GM19452 (cell line): ENCODE results near the gene RIPK1.
"Not testable (repeated sequence)": the region's sequence is repeated elsewhere in the genome, so short reads cannot be mapped to it uniquely, and the experiment has no call there.

Experiments used
- ATAC-seq: cut with Tn5 transposase; IDR thresholded peaks from one replicate; pipeline ENCODE4 v1.9.1; 2021; ENCODE audit not compliant: unreplicated experiment

Gene RIPK1

DNA sequence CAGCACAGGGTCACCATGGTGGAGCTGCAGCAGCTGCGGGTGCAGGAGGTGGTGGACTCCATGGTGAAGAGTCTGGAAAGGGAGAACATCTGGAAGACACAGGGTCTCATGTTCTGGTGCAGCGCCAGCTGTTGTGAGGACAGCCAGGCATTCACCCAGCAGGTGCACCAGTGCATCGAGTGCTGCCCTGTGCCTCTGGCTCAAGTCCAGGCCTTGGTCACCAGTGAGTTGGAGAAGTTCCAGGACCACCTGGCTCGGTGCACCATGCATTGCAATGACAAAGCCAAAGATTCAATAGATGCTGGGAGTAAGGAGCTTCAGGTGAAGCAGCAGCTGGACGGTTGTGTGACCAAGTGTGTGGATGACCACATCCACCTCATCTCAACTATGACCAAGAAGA, 22.9 kb upstream of the RIPK1 start:
- ATAC-seq = no peak

DNA sequence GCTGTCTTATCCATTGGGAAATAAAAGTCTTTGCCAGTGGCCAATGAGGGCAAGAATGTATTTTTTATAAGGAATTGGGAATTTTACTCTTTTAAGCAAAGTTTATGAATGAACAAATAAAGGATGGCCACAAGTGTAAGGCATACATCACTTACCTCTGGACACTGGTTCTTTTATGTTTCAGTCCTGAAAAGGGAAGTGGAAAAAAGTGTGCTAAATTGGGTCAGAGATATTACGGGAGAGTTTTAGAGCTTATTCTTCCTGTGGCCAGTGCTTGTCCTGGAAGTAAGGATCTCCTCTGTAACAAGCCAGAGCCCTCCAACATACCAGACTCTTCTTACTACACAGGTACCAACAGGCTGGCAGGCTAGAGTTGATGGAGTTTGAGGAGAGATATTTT, 22.5 kb upstream of the RIPK1 start:
- ATAC-seq = no peak

DNA sequence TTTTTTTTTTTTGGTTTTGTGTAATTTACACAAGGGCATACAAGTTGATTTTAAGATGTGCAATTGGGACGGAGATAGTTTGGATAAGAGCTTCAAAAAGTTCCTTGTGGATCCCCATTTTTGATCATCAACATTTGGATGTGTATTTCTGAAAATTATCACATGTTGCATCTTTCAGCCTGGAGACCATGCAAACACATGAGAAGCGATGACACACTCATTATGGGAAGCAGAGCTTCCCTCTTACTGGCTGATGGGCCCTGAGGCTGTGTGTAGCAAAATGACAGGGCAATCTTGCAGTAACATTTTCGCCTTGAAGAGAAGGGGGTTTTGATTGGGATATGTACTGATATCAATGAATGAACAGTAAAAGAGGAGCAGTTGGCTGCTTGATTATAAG, 22.0 kb upstream of the RIPK1 start:
- ATAC-seq = no peak

DNA sequence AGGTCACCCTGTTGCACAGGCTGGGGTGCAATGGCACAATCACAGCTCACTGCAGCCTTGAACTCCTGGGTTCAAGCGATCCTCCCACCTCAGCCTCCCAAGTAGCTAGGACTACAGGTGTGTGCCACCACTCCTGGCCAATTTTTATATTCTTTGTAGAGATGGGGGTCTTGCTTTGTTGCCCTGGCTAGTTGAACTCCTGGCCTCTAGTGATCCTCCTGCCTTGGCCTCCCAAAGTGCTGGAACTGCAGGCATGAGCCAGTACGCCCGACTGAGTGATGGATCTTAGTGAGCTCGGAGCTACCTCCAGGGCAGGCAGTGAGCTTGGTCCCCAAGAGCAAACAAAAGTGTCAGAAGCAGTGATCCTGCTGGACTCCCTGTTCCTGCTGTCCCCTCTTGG, 20.3 kb upstream of the RIPK1 start:
- ATAC-seq = not testable (repeated sequence)

DNA sequence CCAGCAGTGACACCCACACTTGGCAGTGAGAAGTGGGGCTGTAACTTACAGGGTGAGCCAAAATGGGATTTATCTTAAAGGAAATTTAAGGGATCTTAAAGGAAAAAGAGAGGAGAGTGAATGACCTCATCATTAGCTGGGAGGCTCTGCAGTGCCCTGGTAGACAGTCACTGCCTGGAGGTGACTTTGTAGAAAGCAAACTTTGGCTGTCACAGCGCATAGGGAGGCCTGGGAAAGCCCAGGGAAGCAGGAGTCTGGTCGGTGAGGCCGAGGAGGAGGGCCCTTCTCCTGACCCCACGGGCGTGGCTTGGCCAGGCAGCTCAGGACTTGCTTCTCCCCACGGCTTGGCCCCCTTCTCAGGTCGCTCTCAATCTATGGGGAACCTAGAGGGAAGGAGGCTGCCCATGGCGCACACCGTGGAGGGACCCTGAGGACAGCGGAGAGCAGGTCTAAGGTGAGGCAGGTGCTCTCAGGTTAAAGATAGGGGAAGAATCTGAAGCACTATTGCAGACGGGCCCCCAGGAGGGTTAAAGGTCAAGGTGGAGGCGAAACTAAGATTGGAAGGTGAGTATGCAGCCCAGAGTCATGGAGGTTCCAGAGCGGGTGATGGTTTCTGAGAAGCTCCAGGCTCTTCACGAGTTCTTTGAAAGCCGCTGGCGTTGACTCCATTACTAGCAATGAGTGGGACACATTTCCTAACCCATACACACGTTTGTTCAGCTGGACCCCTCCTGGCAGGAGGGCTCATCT, 15.6 kb upstream of the RIPK1 start:
- ATAC-seq = no peak

DNA sequence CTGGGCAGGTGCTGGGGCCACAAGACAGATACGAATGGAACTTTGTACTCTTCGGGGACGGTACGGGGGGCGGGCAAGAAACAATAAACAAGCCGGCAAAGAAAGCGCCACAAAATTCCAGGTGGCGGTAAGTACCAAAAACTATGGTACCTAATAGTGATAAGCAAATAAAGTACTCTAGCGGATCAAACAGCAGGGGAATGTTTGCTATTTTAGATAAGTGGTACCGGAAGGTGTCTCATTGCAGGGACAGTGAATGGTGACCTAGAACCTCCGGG, 15.1 kb upstream of the RIPK1 start:
- no peak for ATAC-seq

DNA sequence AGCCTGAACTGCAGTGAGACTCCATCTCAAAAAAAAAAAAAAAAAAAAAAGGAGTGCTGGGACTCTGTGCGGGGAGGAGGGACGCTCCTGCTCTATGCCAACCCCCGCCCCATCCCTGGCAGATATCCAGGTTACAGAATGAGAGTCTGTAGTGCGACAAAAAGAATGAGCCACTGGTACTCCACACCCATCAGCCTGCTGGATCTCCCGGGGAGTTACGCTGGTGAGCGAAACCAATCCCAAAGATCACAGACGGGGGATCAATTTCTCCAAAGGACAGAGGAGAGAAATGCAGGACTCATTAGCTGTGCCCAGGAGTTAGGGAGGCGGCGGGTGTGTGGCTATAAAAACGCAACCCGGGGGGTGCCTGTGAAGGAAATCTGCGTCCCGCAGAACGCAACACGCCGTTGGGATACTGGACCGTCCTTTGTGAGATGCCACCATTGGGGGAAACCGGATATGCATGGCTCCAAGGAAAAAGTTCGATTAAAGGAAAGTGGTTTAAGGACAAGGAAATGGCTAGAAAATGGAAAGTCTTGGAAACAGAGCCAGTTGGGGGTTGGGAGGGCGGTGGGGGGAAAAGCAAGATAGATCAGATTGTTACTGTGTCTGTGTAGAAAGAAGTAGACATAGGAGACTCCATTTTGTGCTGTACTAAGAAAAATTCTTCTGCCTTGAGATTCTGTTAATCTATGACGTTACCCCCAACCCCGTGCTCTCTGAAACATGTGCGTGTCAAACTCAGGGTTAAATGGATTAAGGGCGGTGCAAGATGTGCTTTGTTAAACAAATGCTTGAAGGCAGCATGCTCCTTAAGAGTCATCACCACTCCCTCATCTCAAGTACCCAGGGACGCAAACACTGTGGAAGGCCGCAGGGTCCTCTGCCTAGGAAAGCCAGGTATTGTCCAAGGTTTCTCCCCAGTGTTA, 13.8 kb upstream of the RIPK1 start:
- ATAC-seq = not testable (repeated sequence)

DNA sequence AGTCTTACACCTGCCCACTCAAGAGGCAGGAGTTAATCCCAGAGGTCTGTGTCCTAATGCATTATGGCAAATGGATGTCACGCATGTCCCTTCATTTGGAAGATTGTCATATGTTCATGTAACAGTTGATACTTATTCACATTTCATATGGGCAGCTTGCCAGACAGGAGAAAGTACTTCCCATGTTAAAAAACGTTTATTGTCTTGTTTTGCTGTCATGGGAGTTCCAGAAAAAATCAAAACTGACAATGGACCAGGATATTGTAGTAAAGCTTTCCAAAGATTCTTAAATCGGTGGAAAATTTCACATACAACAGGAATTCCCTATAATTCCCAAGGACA, 13.2 kb upstream of the RIPK1 start:
- not testable (repeated sequence) for ATAC-seq

DNA sequence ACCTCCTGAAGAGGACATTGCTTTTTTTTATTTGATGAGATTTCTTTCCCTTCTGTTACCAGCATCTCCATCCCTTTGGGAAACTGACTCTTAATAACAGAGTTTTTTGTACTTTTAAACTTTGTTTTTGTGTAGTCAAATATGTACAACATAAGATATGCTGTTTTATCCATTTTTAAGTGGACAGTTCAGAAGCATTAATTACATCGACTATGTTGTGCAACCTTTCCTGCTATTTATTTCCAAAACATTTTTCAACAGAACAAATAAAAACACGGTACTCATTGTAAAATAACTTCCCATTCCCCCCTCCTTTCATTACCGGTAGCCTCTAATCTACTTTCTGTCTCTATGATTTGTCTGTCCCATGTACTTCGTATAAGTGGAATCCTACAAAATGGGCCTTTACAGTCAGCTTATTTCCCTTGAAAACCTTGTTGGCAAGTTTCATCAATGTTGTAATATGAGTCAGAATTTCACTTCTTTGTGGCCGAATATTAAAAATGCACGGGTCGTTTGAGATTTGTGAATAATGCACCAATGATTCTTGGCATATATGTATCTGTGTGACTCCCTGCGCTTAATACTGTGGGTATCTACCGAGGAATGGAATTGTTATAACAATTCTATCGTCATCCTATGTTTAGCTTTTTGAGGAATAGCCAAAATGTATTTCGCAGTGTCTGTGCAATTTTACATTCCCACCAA, 11.1 kb upstream of the RIPK1 start:
- no peak for ATAC-seq

DNA sequence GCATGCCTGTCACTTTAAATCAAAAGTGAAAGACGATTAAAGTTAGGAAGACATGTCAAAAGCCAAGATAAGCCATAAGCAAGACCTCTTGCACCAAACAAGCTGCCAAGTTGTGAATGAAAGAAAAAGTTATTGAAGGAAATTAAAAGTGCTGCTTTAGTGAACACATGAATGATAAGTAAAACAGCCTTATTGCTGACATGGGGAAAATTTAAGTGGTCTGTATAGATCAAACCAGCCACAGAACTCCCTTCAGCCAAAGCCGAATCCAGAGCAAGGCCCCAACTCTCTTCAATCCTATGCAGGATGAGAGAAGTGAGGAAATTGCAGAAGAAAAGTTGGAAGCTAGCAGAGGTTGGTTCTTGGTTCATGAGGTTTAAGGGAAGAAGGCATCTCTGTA, 9.3 kb upstream of the RIPK1 start:
- ATAC-seq = no peak

DNA sequence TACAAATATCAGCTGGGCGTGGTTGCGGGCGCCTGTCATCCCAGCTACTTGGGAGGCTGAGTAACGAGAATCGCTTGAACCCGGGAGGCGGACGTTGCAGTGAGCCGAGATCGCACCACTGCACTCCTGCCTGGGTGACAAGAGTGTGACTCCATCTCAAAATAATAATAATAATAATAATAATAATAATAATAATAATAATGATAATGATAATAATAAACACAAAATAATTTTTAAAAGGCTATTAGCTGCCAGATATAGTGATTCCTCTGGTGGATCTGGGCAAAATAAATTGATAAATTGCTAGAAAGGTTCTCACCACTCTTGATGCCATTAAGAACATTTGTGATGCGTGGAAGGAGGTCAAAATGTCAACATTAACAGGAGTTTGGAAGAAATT, 8.2 kb upstream of the RIPK1 start:
- ATAC-seq = not testable (repeated sequence)

DNA sequence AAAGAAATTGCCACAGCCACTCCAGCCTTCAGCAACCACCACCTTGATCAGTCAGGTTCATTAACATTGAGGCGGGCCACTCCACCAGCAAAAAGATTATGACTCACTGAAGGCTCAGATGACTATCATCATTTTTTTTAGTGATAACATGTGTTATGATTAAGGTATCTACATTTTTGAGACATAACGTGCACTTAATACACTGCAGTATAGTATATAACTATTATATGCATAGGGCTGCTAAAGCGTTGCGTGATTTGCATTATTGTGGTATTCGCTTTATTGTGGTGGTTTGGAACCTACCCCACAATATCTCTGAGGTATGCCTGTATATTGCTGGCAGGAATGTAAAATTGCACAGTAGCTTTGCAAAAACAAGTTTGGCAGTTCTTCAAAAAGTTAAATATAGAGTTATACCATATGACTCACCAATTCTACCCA, 6.8 kb upstream of the RIPK1 start:
- ATAC-seq = no peak

DNA sequence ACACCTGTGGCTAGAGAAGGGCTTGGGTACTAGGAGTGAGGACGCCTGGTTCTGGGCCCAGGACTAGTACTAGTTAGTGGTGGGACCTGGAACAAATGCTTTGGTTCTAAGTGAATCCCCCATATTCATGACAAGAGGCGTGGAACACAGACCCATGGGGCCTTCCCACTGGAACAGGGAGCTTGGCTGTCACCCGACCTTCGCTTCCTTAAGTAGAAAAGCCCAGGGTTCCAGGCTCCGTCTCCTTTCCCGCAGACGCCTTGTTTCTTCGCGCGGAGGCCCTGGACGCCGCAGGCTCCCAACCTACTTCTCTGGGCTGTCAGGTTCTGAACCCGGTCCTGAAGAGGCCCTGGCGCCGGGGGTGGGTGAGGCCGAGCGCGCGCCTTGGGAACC, 5.0 kb upstream of the RIPK1 start:
- not testable (repeated sequence) for ATAC-seq

DNA sequence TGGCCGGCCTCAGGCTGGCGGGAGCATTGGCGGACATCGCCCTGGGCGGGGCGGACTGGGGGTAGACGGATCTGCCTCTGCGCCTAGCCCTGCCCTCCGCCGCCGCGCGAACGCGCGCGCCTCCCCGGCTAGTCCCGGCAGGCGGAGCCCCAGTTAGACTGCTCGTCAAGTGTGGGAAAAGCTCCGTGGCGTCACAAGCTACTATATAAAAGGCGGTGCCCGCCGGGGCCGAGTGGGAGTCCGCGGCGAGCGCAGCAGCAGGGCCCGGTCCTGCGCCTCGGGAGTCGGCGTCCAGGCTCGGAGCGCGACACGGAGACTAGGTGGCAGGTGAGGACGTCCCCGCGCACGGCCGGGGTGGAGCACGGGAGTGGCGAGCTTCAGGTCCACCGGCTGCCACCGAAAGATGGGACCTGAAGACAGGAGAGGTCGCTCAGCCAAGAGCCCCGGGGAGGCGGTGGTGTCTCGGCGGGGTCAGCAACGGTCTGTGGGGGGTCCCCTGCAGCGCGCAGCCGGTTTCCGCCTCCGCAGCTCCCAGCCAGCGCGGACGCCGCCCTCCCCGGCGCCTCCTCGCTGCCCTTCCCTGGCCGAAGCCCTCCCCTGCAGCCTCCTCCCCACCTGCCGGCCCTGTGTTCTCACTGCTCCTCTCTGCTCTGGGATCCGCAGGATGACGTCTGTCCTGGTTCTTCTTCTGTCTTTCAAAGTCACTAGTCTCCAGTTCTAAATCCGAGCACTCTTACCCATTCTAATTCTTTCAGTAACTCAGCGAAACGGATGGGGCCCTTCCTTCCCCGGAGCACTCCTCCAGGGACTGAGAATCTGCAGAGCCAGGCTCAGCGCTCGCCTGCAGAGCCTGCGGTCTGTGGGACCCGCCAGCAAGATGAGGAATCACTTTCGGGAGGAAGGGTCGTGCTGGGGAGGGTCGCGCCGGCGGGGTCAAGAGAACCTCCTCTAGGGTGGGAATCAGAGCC, 4.3 kb upstream of the RIPK1 start:
- ATAC-seq = peak; percentile 65

DNA sequence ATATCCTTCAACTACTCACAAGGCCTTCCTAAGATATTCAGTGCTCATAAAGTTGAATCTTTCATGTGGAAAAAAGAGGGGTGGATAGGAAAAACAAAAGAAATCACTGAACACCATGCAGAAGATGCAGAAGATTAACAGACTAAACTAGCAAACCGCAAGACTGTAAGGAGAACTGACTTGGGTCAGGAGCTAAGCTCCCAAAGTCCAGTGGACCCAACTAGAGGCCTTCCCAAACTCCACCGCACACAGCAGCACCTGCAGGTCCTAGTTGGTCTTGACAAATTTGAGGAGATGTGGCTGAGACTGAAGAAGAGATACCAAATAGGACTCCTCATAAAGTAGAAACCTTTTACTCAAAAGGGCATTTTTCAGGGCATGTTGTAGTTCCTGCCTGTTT, 3.3 kb downstream of the RIPK1 start:
- no peak for ATAC-seq

DNA sequence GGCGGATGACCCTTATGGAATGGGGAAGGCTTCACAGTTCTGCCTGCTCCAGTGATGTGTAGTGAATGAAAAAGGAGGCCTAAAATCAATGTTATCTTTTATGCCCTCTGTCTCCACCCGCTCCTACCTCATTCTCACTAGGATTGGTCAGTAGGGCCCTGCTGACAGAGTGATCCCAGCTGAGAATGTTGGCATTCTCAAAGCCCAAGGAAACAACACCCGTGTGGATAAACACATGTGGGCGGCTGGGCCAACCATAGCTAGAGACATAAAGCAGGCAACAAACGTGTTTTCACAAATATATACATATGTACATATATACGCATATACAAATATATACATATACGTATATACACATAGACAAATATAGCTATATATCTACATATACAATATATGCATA, 4.5 kb downstream of the RIPK1 start:
- ATAC-seq = no peak

DNA sequence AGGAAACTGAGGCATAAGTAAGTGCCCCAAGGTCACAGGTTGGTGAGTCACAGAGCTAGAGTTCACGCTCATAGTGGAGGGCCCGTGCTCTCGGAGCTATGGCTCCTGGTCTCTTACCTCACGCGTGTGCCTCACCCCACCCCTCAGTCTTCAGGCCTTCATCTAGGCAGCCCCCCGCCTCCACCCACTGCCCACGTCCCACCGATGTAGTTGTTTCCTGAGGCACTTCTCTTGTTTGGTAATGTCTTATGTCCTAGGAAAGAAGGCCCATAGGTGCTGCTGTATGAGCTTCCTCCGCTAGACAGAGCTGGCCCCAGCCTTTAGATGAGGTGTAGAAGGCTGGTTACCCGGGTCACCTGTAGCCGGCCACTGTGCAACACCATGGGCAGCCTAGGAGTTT, 5.1 kb downstream of the RIPK1 start:
- no peak for ATAC-seq

DNA sequence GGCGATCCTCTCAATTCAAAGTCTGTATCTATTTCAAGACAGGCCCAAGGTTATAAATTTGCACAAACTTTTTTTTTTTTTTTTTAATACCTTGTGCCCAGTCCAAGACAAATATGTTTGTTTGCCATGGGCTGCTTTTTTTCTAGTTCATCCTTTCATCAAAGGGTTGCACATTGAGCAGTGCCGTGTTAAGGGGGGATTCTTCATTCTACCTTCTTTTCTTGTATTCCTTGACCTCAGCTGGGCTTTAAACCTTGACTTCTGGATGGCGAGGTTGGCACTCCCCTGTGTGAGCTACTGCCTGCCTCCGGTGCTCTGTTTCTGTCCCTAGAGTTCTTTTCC, 7.4 kb downstream of the RIPK1 start:
- no peak for ATAC-seq

DNA sequence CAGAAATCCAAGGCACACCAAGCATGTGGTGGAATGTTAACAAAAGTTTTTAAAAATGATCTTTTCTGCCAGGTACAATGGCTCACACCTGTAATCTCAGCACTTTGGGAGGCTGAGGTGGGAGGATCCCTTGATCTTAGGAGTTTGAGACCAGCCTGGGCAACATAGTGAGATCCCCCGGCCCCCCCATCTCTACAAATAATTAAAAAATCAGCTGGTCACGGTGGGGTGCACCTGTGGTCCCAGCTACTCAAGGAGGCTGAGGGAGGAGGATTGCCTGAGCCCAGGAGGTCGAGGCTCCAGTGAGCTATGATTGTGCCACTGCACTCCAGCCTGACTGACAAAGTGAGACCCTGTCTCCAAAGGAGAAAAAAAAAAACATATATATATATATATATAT, 8.0 kb downstream of the RIPK1 start:
- no peak for ATAC-seq

DNA sequence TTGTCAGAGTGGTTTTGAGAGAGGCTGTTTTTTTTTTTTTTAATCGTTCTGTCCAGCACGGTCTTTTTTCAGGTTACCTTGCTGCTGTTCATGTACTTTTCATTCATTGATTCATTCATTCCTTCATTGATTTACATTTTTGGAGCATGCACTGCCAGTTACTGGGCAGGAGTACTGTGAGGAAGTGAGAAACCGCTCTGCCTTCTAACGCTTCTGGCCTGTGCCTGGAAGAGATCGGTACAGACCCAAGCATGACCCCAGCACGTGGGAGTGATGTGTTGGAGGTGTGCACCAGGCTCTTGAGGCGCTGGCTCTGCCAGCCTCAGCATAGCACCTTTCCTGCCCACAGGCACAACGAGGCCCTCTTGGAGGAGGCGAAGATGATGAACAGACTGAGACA, 9.1 kb downstream of the RIPK1 start:
- no peak for ATAC-seq

DNA sequence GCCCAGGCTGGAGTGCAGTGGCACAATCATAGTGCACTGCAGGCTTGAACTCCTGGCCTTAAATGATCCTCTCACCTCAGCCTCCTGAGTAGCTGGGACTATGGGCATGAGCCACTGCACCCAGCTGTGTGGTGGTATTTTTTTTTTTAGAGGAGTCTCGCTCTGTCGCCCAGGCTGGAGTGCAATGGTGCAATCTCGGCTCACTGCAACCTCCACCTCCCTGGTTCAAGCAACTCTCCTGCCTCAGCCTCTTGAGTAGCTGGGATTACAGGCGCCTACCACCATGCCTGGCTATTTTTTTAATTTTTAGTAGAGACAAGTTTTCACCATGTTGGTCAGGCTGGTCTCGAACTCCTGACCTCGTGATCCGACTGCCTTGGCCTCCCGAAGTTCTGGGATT, 10.7 kb downstream of the RIPK1 start:
- ATAC-seq = not testable (repeated sequence)
